Activated CD8-positive, alpha-beta memory T cell treated with anti-CD3 and anti-CD28 coated beads for 48 hours (primary cell): ENCODE data around the gene KCNQ2.

Experiments used
- DNase-seq, 3 experiments: peaks; one replicate each; pipeline ENCODE4 v3.0.0-alpha.2; 2020; ENCODE audit warnings: low read depth in 2 of 3, low spot score in 2 of 3

The KCNQ2 gene

GRCh38 chr20:63371291-63371865 lies 101.1 kb downstream of the KCNQ2 start:
- no peak for DNase-seq

DNA sequence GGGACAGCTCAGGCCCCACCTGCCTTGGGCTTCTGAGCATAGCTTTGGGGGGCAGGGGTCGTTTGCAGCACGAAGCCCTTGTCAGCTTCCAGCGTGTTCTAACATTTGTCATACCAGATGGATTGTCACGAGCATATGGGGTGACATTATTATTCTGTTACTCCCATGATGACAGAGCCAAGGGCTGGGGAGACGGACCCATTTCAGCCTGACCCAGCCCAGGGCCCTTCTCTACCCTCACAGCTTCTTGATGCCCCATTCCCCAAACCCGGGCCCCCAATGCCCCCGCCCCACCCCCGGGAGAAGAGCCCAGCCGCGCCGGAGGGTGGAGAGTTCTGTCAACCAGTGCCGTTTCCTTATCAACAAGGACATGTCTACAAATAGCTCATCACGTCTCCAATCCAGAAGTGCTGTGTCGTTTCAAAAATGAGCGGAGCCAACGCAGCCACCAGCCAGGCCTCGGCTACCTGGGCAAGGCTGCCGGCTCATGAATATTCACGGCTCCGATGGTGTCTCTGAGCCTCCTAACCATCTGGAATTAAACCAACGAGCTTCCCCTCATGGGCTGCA lies 101.8 kb downstream of the KCNQ2 start:
- no peak for DNase-seq

DNA sequence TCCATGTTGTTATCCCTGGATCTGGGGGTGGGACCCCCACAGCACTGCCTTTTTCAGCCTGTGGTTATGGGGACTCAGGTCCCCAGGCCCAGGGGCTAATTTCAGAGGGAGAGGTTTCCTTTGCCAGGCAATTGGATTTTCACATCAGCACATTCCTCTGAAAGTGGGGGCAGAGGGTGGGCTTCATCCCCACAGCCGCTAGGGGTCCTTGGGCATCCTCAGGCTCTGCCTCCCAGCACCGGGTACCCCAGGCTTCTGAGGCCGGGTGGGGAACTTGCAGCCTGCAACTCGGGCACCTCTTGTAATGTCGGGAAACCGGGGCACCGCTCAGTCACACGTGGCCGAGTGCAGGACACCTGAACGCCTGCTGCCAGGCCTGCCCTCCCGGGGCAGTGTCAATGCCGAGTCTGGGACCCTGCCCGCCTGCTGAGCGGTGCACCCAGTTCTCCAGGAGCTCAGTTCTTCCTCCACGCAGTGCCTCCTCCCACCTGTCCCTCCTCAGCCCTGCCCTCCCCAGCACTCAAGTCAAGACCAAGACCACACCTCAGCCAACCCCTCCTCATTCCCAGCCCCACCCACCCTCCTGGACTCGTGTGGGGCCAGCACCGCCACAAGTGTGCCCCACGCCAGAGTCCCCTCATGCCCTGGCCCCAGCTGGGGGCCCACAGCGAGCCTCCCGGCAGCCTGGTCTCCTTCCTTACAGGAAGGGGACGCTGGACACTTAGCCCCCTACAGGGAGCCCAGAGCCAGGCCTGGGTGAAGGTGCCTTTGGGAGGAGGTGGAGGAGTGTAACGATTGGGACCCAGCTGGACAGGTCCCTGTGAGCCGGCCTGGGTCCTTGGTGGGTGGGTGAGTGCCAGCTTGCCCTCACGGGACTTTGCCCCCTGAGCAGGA lies 102.5 kb downstream of the KCNQ2 start:
- no peak for DNase-seq

DNA sequence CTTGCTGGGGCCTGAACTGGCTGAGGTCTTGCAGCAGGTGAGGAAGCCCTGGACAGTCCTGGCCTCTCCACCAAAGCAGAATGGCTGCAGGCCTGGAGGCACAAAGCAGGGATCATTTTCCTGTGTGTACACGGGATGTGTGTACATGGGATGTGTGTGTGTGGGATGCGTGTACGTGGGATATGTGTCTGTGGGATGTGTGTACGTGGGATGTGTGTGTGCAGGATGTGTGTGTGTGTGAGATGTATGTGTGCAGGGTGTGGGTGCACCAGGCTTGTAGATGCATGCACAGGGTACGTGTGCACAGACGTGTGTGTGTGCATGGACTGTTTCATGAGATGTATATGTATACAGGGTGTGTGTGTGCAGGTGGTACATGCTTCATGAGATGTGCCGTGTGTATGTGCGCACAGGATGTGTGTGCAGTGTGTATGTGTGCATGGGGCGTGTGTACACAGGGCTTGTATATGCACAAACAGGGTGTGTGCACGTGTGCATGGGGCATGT lies 103.4 kb downstream of the KCNQ2 start:
- DNase-seq: no peak

GRCh38 chr20:63368151-63368550 lies 104.3 kb downstream of the KCNQ2 start:
- DNase-seq: no peak

- no peak for DNase-seq
These were observed 104.9 kb downstream of the KCNQ2 start for GRCh38 chr20:63367446-63368055.

DNA sequence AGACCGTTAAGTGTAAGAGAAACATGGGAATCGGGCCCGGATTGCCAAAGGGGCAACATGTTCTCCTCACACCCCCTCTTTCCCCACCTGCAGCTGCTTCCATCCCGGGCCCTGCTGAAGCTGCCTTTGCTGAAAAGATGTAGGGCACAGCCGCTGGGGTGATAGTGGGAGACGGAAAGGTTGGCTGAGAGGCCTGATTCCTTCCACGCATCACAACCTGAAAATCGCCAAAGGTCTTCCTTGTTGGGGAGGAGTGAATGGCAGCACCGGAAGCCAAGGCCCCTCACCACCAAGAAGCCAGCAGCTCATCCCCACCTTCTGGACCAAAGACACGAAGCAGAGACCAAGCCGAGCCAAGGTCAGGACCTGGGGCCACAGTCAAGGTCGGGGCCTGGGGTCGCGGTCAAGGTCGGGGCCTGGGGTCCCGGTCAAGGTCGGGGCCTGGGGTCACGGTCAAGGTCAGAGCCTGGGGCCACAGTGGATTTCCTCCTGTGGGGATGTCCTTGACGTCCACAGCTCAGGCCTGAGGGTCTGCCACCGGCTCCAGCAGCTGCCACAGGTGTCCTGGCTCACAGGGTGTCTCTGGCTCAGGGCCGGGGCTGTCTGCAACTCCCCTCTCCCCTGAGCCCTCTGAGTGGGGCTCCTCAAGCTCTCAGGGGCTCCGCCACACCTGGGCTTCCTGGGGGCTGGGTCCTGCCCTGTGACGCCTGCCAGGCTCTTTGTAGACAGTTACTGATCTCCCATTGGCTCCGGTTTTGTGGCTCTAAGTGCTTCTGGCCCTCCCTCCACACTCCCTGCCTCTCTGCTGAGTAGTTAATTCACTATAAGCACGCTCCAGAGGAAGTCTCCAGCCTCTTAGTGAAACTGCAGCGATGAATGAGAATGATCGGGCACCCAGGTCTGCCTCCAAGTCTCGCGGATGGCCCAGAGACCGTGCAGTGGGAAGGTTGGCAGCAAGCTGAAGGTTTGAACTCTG lies 105.8 kb downstream of the KCNQ2 start:
- no peak for DNase-seq

DNA sequence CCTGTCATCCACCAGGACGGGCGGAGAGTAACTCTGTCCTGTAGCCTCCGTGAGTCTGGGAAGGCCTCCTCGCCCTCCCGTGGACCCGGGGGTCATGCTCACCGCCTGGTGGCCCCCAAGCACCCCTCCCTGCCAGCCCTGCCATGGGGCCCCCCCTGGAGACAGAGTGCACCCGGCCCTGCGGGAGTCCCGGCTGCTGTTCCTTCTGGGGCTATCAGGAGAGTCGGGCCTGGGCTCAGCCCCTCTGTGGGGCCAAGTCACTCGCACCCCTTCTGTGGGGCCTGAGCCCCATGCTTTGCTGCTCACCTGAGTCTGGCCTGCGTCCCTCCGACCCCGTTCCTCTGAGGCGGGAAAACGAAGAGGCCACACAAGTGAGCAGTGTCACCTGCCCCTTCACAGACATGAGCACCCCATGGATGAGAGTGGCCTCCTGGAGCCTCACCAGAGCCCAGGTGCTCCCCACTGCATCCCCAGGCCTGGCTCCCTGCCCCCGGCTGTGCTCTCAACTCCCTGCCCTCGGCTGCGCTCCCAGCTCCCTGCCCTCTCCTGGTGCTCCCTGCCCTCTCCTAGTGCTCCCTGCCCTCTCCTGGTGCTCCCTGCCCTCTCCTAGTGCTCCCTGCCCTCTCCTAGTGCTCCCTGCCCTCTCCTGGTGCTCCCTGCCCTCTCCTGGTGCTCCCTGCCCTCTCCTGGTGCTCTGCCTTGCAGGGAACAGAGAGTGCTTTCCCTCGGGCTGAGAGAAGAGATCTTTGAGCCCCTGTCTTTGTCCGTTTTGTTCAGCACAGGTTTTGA lies 106.7 kb downstream of the KCNQ2 start:
- no peak for DNase-seq

GRCh38 chr20:63364801-63365585 lies 107.5 kb downstream of the KCNQ2 start:
- no peak for DNase-seq

DNA sequence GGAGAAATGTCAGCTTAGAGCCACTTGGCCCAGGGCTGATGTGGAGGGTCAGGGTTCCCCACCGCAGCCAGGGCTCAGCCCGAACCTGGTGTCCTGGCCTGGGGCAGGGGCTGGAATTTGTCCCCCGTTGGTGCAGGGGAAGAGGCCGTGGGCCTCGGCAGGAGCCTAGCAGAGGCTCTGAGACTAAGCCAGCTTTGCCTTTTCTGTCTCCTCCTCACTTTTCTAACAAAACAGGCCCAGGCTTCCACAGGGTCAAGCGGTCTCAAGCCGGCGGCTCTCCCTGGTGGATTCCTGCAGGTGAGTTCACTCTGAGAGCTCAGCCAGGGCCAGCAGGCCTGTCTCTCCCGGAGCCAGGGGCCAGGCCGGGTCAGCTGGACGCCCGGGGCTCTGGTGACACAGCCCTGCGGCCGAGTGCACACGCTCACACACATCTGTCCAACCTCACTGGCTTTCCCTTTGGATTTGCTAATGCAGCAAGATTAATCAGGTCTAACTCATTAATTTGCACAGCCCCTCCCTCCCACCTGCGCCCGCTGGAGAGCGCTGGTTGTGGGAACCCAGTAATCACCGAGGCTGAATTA lies 108.4 kb downstream of the KCNQ2 start:
- DNase-seq: no peak

DNA sequence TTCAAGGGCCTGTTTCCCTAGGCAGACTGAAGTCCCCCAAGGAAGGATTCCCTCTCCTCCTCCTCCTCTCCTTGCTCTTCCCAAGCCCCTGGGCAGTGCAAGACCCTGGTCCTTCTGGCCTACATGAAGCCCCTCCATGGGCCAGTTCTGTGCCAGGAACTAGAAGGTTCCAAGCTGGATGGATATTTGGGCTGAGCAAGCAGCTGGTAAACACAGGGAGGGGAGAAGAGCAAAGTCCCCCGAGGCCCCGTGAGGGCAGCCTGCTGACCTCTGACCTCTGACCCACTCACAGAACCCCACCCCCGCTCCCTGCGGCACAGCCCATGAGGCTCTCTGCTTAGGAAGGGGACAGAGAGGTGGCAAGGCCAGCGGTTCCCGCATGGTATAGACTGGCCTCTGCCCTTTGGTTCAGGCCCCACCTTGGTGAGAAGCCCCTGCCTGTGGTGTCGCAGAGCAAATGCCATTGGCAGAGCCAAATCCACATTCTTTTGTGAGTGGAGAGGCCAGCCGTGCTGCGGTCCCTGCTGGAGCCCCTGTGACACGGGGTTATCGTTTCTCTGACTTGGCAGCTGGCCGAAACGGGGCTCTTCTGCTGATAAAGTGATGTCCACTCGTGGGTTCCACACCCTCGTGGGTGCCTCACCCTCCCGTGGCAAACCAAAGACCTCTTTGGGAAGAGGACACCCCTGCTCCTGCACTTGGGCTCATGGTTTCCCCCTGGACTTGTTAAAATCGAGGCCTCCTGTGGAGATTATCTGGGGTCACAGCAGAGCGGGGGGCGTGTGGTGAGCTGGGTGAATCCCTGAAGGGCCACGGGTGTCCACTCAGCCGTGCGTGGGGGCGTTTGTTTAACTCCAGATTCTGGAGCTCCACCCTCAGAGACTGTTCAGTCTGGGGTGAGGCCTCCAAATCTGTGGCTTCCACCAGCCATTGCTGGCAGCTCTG lies 109.2 kb downstream of the KCNQ2 start:
- no peak for DNase-seq

- no peak for DNase-seq
These were observed 109.9 kb downstream of the KCNQ2 start for GRCh38 chr20:63362436-63363009.

- no peak for DNase-seq
These were observed 110.7 kb downstream of the KCNQ2 start for GRCh38 chr20:63361519-63362435.

- no peak for DNase-seq
These were observed 111.5 kb downstream of the KCNQ2 start, which contains the start of gene CHRNA4 for GRCh38 chr20:63360850-63361518. CHRNA4 (minus strand) TSS chr20:63361349; CDS start chr20:63361165, 184 bp downstream.
